ENCODE results near the gene RGS3.

Gene RGS3

GRCh38 chr9:113526231-113526746, 62.8 kb downstream of the RGS3 start:
- Histone ChIP-seq H4K20me1 (ENCODE audit: insufficient read depth, low read length) (no peaks in the 10 kb centered on the region), H3K4me2 (ENCODE audit: low read depth, low read length) (no peak overlapping the region), H2AFZ (ENCODE audit: low read length) (no peak overlapping the region), H3K9ac (ENCODE audit: low read length) (no peak overlapping the region), H3K36me3 (replicated peaks; ENCODE audit: insufficient read depth, low read length) (no peaks in the 10 kb centered on the region), H3K4me3 (ENCODE audit: low read length) (no peak overlapping the region), H3K9me3 (replicated peaks; ENCODE audit: insufficient read depth, low read length) (no peaks in the 10 kb centered on the region), H3K27me3 (replicated peaks; ENCODE audit: insufficient read depth, low read length) (no peaks in the 10 kb centered on the region), H3K4me1 (ENCODE audit: low read length) (peaks cover 59% of the 10 kb centered on the region), H3K79me2 (ENCODE audit: low read length) (peaks cover 15% of the 10 kb centered on the region), H3K27ac (ENCODE audit: low read length) (no peak overlapping the region), H3K9me2 (replicated peaks; ENCODE audit: insufficient read depth, low read length) (no peaks in the 10 kb centered on the region), H3F3A (ENCODE audit: insufficient read depth, low read length) (peaks cover 45% of the 10 kb centered on the region)
- TF ChIP-seq EZH2 (optimal IDR thresholded peaks at IDR 0.05; ENCODE audit: low read depth, low read length) = no peak
- TF ChIP-seq, protein P1, sequence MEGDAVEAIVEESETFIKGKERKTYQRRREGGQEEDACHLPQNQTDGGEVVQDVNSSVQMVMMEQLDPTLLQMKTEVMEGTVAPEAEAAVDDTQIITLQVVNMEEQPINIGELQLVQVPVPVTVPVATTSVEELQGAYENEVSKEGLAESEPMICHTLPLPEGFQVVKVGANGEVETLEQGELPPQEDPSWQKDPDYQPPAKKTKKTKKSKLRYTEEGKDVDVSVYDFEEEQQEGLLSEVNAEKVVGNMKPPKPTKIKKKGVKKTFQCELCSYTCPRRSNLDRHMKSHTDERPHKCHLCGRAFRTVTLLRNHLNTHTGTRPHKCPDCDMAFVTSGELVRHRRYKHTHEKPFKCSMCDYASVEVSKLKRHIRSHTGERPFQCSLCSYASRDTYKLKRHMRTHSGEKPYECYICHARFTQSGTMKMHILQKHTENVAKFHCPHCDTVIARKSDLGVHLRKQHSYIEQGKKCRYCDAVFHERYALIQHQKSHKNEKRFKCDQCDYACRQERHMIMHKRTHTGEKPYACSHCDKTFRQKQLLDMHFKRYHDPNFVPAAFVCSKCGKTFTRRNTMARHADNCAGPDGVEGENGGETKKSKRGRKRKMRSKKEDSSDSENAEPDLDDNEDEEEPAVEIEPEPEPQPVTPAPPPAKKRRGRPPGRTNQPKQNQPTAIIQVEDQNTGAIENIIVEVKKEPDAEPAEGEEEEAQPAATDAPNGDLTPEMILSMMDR (IDR thresholded peaks at IDR 0.05; ENCODE audit: low read length) = no peak
- TF ChIP-seq EZH2phosphoT487 (IDR thresholded peaks at IDR 0.05; ENCODE audit: low read length) = no peak
- DNase-seq = no peak

DNA sequence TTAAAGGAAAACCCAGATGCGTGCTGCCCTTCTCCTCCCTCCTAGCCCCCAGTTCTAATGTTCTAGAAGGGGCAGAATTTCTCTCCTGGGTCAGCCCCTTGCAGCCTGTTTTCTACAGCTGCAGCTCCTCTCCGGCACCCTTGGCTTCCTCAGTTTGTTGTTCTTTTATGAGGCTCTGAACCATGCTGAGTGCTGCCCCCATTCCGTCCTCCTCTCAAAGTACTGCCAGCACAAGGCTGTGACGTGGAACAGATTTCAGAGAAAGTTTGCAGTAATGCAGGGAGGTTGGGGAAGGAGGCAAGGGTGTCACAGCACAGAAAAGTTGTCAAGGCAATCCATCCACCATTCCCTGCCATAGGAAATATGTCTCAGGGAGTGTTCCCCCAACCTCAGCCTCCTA, 63.3 kb downstream of the RGS3 start:
- Histone ChIP-seq H3K9ac (ENCODE audit: low read length) (no peak overlapping the region), H2AFZ (ENCODE audit: low read length) (no peak overlapping the region), H3K9me3 (replicated peaks; ENCODE audit: insufficient read depth, low read length) (no peaks in the 10 kb centered on the region), H3K9me2 (replicated peaks; ENCODE audit: insufficient read depth, low read length) (no peaks in the 10 kb centered on the region), H3K4me3 (ENCODE audit: low read length) (no peak overlapping the region), H3K79me2 (ENCODE audit: low read length) (peaks cover 15% of the 10 kb centered on the region), H3K27ac (ENCODE audit: low read length) (no peak overlapping the region), H3K27me3 (replicated peaks; ENCODE audit: insufficient read depth, low read length) (no peaks in the 10 kb centered on the region), H3K4me1 (ENCODE audit: low read length) (peaks cover 59% of the 10 kb centered on the region), H4K20me1 (ENCODE audit: insufficient read depth, low read length) (no peaks in the 10 kb centered on the region), H3F3A (ENCODE audit: insufficient read depth, low read length) (peaks cover 44% of the 10 kb centered on the region), H3K4me2 (ENCODE audit: low read depth, low read length) (no peak overlapping the region), H3K36me3 (replicated peaks; ENCODE audit: insufficient read depth, low read length) (no peaks in the 10 kb centered on the region)
- TF ChIP-seq, protein P1 (IDR thresholded peaks at IDR 0.05; ENCODE audit: low read length) = no peak
- TF ChIP-seq EZH2 (optimal IDR thresholded peaks at IDR 0.05; ENCODE audit: low read depth, low read length) (no peak), EZH2phosphoT487 (IDR thresholded peaks at IDR 0.05; ENCODE audit: low read length) (no peak)
- DNase-seq = no peak

GRCh38 chr9:113528088-113528487, 64.6 kb downstream of the RGS3 start:
- Histone ChIP-seq H3K9me2 (replicated peaks; ENCODE audit: insufficient read depth, low read length) (no peaks in the 10 kb centered on the region), H3K4me3 (ENCODE audit: low read length) (no peak overlapping the region), H2AFZ (ENCODE audit: low read length) (no peak overlapping the region), H3K27ac (ENCODE audit: low read length) (no peak overlapping the region), H4K20me1 (ENCODE audit: insufficient read depth, low read length) (no peaks in the 10 kb centered on the region), H3K4me1 (ENCODE audit: low read length) (peaks cover 48% of the 10 kb centered on the region), H3K4me2 (ENCODE audit: low read depth, low read length) (no peak overlapping the region), H3K9me3 (replicated peaks; ENCODE audit: insufficient read depth, low read length) (no peaks in the 10 kb centered on the region), H3K9ac (ENCODE audit: low read length) (no peak overlapping the region), H3K79me2 (ENCODE audit: low read length) (peaks cover 15% of the 10 kb centered on the region; the same call in 1 of the 2 replicates), H3F3A (ENCODE audit: insufficient read depth, low read length) (peaks cover 33% of the 10 kb centered on the region), H3K36me3 (replicated peaks; ENCODE audit: insufficient read depth, low read length) (no peaks in the 10 kb centered on the region), H3K27me3 (replicated peaks; ENCODE audit: insufficient read depth, low read length) (no peaks in the 10 kb centered on the region)
- TF ChIP-seq, protein P1 (IDR thresholded peaks at IDR 0.05; ENCODE audit: low read length) = no peak
- TF ChIP-seq EZH2 (optimal IDR thresholded peaks at IDR 0.05; ENCODE audit: low read depth, low read length) (no peak), EZH2phosphoT487 (IDR thresholded peaks at IDR 0.05; ENCODE audit: low read length) (no peak)
- no peak for DNase-seq

All from MM.1S (cell line).